ENCODE measurements around the gene GNG11.
"Not testable (repeated sequence)": the region's sequence is repeated elsewhere in the genome, so short reads cannot be mapped to it uniquely, and the experiment has no call there.

The GNG11 gene

DNA sequence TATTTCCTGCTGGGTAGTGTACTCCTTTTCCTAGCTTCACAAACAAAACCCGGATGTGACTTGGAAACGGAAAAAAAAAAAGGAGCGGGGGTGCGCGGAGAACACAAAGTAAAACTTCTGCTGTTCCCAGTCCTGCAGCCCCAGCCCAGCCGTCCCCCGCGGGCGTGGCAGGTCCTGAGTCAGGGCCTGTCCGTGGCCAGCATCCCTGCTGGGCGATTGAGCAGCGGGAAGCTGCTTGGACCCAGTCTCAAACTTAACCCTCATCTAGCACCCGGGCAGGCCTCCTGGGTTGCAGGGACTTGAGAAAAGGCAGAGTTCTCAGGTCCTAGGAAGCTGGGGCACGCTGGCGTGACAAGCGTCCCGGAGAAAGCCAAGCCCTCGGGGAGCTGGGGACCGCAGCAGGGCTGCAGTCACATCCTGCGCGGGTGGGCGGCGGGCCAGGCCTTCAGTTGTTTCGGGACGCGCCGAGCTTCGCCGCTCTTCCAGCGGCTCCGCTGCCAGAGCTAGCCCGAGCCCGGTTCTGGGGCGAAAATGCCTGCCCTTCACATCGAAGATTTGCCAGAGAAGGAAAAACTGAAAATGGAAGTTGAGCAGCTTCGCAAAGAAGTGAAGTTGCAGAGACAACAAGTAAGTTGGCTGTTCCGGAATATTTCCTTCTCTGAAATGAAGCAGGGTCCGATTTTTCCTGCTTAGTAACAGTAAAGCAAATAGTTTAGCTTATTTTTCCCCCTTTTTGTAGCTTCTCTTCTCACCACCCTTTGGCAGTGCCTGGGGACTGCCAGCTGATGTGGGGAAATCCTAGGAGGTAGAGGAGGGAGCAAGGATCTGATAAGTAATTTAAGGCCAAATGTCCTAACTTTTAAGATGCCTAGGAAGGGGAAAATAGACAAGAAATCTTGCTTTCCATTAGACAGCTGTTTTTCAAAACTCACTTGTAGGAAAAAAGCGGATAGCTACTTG lies at the start of gene GNG11:
GNG11 (plus strand) TSS at position 129 of the 960 bp plus-strand sequence; CDS start at position 532, 403 bp downstream.
- DNase-seq = peak; percentile 81

- DNase-seq = no peak
Measured at GRCh38 chr7:93873998-93874574, 47.4 kb upstream of the GNG11 start.

DNA sequence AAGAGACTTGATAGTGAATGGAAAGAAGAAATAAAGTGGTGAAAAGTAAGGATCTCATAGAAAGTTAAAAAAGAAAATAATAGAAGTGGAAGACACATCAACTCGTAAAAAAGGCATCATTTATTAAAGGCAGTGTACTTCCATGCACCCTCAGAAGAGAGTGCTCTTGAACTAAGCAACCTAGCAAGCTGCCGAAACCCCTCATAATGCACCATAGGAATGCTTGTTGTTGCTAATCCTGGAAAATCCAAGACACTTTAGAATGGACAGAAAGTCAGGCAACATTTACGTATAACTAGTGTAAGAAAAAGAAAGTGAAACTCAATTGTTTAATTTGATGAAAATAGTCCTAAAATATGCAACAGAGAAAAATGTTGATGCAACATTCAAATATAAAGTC lies 43.8 kb upstream of the GNG11 start:
- DNase-seq = no peak

- no peak for DNase-seq
Measured at GRCh38 chr7:93879356-93879755, 42.2 kb upstream of the GNG11 start.

DNA sequence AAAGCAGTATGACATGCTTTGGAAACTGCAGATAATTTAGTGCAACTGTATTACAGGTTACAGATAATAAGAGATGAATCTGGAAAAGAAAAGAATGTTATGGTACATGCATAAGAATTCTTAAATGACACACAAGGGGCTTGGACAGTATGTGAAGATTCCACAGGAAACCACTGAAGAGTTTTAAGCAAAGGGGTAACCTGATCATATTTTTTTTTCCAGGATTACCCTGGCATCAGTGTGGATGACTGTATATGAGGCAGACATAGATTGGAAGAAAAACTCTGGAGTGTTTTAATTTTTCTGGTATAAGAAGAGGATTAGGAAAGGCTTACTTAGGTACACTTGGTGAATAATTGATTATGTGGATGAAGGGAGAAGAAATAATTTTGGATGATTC lies 39.1 kb upstream of the GNG11 start:
- no peak for DNase-seq

GRCh38 chr7:93883078-93883916 lies 38.2 kb upstream of the GNG11 start:
- DNase-seq = no peak

GRCh38 chr7:93883917-93884345 lies 37.6 kb upstream of the GNG11 start:
- no peak for DNase-seq

DNA sequence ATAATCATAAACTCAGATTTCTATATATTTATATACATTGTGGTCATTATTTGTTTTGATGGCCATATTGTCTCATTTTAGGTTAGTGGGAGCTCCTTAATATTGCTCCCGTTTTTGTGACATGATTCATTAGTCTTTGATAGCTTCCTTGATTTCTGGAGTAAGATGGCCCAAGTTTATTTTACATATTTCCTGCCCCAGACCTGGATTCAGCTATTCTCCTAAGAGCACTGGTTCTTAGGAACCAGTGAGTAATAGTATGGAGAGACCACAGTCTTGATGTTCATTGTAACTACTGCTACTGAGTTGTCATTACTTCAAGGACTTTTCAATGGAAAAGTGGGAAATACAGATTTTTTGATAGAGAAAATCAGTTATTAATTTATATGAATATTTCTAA lies 37.0 kb upstream of the GNG11 start:
- DNase-seq = no peak

- DNase-seq = no peak
Measured at GRCh38 chr7:93889261-93889660, 32.3 kb upstream of the GNG11 start.

- peak; percentile 83 for DNase-seq
Measured at GRCh38 chr7:93890041-93890463, 31.5 kb upstream of the GNG11 start.

GRCh38 chr7:93890464-93891068 lies 31.0 kb upstream of the GNG11 start, which contains the start of gene TFPI2:
Gene TFPI2 (minus strand): TSS chr7:93890753. CDS start chr7:93890678, 75 bp downstream.
- DNase-seq = peak; percentile 93

- DNase-seq = no peak
Measured at GRCh38 chr7:93894426-93894825, 27.1 kb upstream of the GNG11 start.

GRCh38 chr7:93894966-93895640 lies 26.4 kb upstream of the GNG11 start:
- DNase-seq = no peak

DNA sequence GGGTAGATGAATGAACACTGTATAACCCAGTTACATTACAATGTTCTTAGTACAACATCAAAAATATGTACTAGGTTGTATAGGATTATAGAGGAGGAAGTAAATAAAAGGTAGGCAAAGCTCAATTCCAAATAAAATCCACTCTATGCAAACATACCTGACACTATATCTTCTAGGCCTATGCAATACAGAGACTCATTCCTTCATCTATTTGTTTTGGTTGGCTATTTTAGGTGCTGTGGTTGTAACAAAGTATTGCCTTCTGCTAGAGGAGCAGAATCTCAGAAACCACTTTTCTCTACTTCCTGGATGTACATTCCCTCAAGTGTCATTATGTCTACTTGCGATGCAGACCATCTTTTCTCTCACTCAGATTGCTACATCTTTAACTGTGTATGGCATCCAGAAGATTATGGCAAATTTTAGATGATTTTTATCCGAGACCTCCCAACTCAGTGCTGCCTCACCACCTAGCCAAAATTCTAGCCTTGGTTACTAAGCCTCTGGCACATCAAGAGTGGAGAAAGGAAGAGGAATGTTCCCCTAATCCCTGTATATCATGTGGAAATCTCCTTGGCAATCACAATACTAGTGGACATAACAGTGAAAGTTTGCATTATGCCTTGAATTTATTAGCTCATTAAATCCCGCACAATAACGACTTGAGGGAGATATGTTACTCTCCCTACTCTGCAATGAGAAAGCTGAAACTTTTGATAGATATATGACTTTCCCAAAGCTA lies 25.5 kb upstream of the GNG11 start:
- DNase-seq = no peak

- no peak for DNase-seq
Measured at GRCh38 chr7:93897680-93898079, 23.9 kb upstream of the GNG11 start.

DNA sequence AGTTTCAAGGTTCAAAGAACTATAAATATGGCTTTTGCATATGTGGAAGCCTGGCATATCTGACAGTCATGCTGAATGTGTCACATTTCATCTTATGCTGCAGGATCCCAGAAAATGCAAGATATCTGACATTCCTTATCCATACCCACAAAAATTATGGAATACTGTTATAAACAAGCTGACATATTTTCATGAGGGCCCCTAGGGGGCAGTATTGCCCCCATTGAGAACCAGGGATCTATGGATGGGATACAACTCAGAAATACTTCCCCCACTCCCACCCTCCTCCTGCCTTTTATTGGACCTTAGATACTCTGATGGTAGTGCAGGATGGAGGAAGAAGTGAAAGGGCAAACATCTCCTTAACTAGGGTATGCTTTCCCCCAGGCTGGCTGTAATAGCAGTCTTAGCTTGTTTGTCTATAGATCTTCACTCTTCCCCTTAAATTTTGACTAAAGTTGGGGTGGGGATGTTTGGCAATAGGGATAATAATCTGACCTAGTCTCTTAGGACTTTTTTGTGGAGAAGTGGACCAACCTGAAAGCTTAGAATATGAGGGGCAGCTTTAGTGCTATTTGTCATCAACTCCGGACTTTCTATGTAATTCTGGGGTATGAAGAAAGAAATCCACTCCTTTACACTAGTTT lies 18.6 kb upstream of the GNG11 start:
- DNase-seq = no peak

- DNase-seq = no peak
Measured at GRCh38 chr7:93906267-93906666, 15.3 kb upstream of the GNG11 start, which contains the start of gene GNGT1. Gene GNGT1 (plus strand): TSS chr7:93906567. CDS start chr7:93906747, 180 bp downstream.

GRCh38 chr7:93910076-93910994 lies 11.2 kb upstream of the GNG11 start:
- DNase-seq = no peak

DNA sequence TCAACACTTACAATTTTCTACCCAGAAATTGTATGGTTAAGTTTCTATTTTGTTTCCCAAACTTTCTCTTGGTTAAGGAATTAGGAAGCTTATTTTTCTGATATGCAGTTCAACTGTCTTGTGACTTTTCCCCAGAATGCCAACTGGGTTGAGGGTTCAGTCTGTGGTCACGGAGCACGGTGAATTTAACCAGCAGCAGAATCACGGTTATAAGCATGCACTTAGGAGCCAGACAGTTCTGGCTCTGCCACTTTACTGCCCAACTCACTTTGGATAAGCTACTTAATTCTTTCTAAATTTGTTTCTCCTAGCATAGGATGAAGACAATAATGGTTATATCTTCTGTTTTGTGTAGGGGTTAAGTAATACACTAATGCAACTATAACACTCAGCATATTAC lies 10.3 kb upstream of the GNG11 start:
- DNase-seq = not testable (repeated sequence)

All from islet precursor cell (in vitro differentiated cells).